Stomach (tissue), 9 donors: ENCODE data around the gene PPM1J. TPM values are rescaled to one million over a fixed set of nuclear protein-coding genes. Genes with fewer than 3 reads are reported as not detected.
A peak's percentile ranks its signal among the peaks of the same experiment; 100 is the strongest.

Source experiments
- DNase-seq, 2 donors: peaks; one replicate each; pipeline versions ENCODE4 v3.0.0 to v3.0.0-alpha.2; 2013 to 2019
- H3K27ac ChIP-seq, 5 donors: fragments of 200-600 bp in 4 of 5; sonication (generic) in 4 of 5; one replicate each; pipeline ENCODE4 v1.5.1; 2013 to 2019; ENCODE audit warnings: mild to moderate bottlenecking in 1 of 5, moderate library complexity in 1 of 5
- H3K27me3 ChIP-seq, 3 donors: fragments of 200-600 bp; sonication (generic); one replicate each; pipeline ENCODE4 v1.5.1; 2017 to 2019; ENCODE audit warnings: mixed run types in 1 of 3
- H3K36me3 ChIP-seq, 4 donors: fragments of 200-600 bp; sonication (generic); 1 replicate in 3 of 4; 2 replicates in 1 of 4; pipeline ENCODE4 v1.5.1; 2016 to 2019
- H3K4me1 ChIP-seq, 4 donors: fragments of 200-600 bp; sonication (generic); one replicate each; pipeline ENCODE4 v1.5.1; 2016 to 2019
- H3K4me3 ChIP-seq, 4 donors: fragments of 200-600 bp; sonication (generic) in 3 of 4; one replicate each; pipeline ENCODE4 v1.5.1; 2016 to 2019; ENCODE audit warnings: mild to moderate bottlenecking in 1 of 4
- H3K9me3 ChIP-seq, 4 donors: fragments of 200-600 bp; sonication (generic); one replicate each; pipeline ENCODE4 v1.5.1; 2016 to 2019
- CTCF ChIP-seq, 7 experiments: fragments of 450-650 bp in 4 of 7; fragments of 200-600 bp in 3 of 7; sonication (generic) in 3 of 7; IDR thresholded peaks; one replicate each; pipeline ENCODE4 v1.5.1; 2016 to 2019; ENCODE audit warnings: antibody characterized with exemption in 7 of 7, control low read depth in 2 of 7, mild to moderate bottlenecking in 1 of 7
- EP300 ChIP-seq: sonication (generic); formaldehyde crosslinking; IDR thresholded peaks from one replicate; pipeline ENCODE4 v1.6.1; 2017; ENCODE audit warnings: antibody characterized with exemption
- POLR2A ChIP-seq, 4 donors: fragments of 450-650 bp; IDR thresholded peaks; one replicate each; pipeline ENCODE4 v1.6.1; 2016; ENCODE audit warnings: antibody characterized with exemption in 4 of 4, control low read depth in 2 of 4, mild to moderate bottlenecking in 1 of 4, moderate library complexity in 1 of 4
- POLR2AphosphoS5 ChIP-seq, 3 donors: sonication (generic); formaldehyde crosslinking; IDR thresholded peaks; one replicate each; pipeline ENCODE4 v1.6.1; 2016; ENCODE audit warnings: antibody characterized with exemption in 3 of 3
- WGBS, 5 donors: extraction: QIAGEN DNeasy Blood & Tissue Kit in 3 of 5; methylation state at CpG; one replicate each; pipeline versions ENCODE4 v1.1.5 to v1.1.7; 2013 to 2018; 5-methylcytosine and 5-hydroxymethylcytosine counted together
- intact Hi-C: fragments of 100-400 bp; cut with DNase I; formaldehyde crosslinking; loops from one replicate; pipeline ENCODE4 v1.15.1; 2023; ENCODE audit warnings: low total_unique reads
- polyA plus RNA-seq, 3 donors: library from polyadenylated mRNA; stranded (reverse); fragments of 200-250 nt; gene quantifications; one replicate each; pipeline ENCODE4 v1.2.3, GENCODE V29; 2013
- total RNA-seq, 5 donors: library from RNA; depleted of rRNA; stranded (reverse); fragments of >200 nt; gene quantifications; one replicate each; pipeline versions ENCODE4 v1.1.0 to v1.2.3, GENCODE V29; 2014 to 2016
- donor health status: healthy with polysubstance abuse.
- donor health status: Bipolar disorder and iron deficiency.
- donor health status: healthy.

PPM1J gene
- total and polyA plus RNA-seq, 8 donors: 0.50 to 4.0 (median 1.1) TPM; not detected in 4

- Histone ChIP-seq H3K36me3 (peaks cover 8 to 23% (median 16%) of the 10 kb centered on the region in 4 donors), H3K4me1 (peaks cover 43 to 52% (median 51%) of the 10 kb centered on the region in 4 donors), H3K27me3 (no peaks in the 10 kb centered on the region), H3K27ac (peak within 1 kb of the TSS; percentile 91 to 98 (median 96)), H3K4me3 (peak within 1 kb of the TSS; percentile 72 to 95 (median 87)), H3K9me3 (no peaks in the 10 kb centered on the region)
- intact Hi-C loops: loop anchor here (10.0 kb wide), 1 partner anchor 322 kb away; no protein-coding TSS in a partner anchor
- no peak for TF ChIP-seq CTCF (IDR thresholded peaks at IDR 0.05)
- no peak for TF ChIP-seq POLR2A (IDR thresholded peaks at IDR 0.05)
- no peak for TF ChIP-seq EP300
- TF ChIP-seq POLR2AphosphoS5 (IDR thresholded peaks at IDR 0.05): peak; percentile 50 to 79 (median 76)
- DNase-seq: peak; percentile 75 to 91
- 0 to 3% (median 2%) methylated on average over 27 to 59 of the region's 61 CpGs for WGBS, 5 donors
Measured at GRCh38 chr1:112706505-112707220, 8.5 kb downstream of the PPM1J start, which contains the start of gene RHOC. Gene RHOC, minus strand, starts transcription at chr1:112707127. Its CDS starts 3,328 bp downstream, at chr1:112703799.

- DNase-seq: peak; percentile 75 to 97
- 2 to 6% (median 5%) methylated on average over 13 of the region's 13 CpGs for WGBS, 5 donors
- no peak for TF ChIP-seq EP300
- TF ChIP-seq CTCF (IDR thresholded peaks at IDR 0.05): no peak
- TF ChIP-seq POLR2A (IDR thresholded peaks at IDR 0.05): peak in 1 of 4 donors; percentile 10
- TF ChIP-seq POLR2AphosphoS5 (IDR thresholded peaks at IDR 0.05): peak; percentile 63 to 84 (median 65)
- Histone ChIP-seq H3K4me1 (peaks cover 59 to 68% (median 67%) of the 10 kb centered on the region in 4 donors), H3K27ac (peak overlapping the region; percentile 69 to 98 (median 96)), H3K27me3 (no peaks in the 10 kb centered on the region), H3K9me3 (no peaks in the 10 kb centered on the region), H3K4me3 (peak overlapping the region; percentile 72 to 95 (median 87)), H3K36me3 (peaks cover 8 to 33% (median 21%) of the 10 kb centered on the region in 4 donors)
- intact Hi-C loops: loop anchor here (10.0 kb wide), 1 partner anchor 320 kb away; no protein-coding TSS in a partner anchor
Measured at GRCh38 chr1:112704934-112705627, 10.1 kb downstream of the PPM1J start.

GRCh38 chr1:112704391-112704933, 10.7 kb downstream of the PPM1J start:
- peaks cover 8 to 37% (median 28%) of the 10 kb centered on the region in 4 donors for H3K36me3 ChIP-seq
- WGBS, 5 donors: 30 to 42% (median 36%) methylated on average over 7 of the region's 7 CpGs
- no peaks in the 10 kb centered on the region for H3K9me3 ChIP-seq
- intact Hi-C loops: loop anchor here (10.0 kb wide), 1 partner anchor 320 kb away; no protein-coding TSS in a partner anchor
- H3K27me3 ChIP-seq: no peaks in the 10 kb centered on the region
- no peak for DNase-seq
- no peak for TF ChIP-seq POLR2AphosphoS5 (IDR thresholded peaks at IDR 0.05)
- no peak for TF ChIP-seq EP300
- TF ChIP-seq POLR2A (IDR thresholded peaks at IDR 0.05): no peak
- TF ChIP-seq CTCF (IDR thresholded peaks at IDR 0.05): no peak
- H3K4me3 ChIP-seq: peak overlapping the region; percentile 72 to 95 (median 87)
- peaks cover 65 to 74% (median 73%) of the 10 kb centered on the region in 4 donors for H3K4me1 ChIP-seq
- H3K27ac ChIP-seq: peak overlapping the region; percentile 69 to 98 (median 96)

DNA sequence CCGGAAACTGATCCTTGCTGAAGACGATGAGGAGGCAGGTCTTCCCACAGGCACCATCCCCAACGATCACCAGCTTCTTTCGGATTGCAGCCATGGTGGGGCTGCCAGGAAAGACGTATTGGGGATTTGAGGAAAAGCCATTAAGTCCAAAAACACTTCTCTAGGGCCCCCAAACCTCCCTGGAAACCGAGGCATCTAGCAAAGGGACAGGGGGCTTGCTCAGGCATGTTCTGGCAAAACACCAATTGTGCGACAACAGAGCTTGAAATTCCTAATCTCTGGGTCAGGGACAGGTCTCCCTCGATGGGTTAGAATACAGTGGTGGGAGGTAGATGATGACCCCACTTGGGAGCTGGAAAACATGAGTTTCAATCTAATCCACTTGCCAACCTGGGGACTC, 11.4 kb downstream of the PPM1J start:
- H3K9me3 ChIP-seq: no peaks in the 10 kb centered on the region
- peaks cover 8 to 45% (median 33%) of the 10 kb centered on the region in 4 donors for H3K36me3 ChIP-seq
- TF ChIP-seq CTCF (IDR thresholded peaks at IDR 0.05) (no peak), POLR2A (IDR thresholded peaks at IDR 0.05) (no peak), EP300 (no peak), POLR2AphosphoS5 (IDR thresholded peaks at IDR 0.05) (no peak)
- no peak overlapping the region for H3K4me3 ChIP-seq
- H3K27ac ChIP-seq: peak overlapping the region in 4 of 5 donors; percentile 95 to 98 (median 96)
- intact Hi-C loops: loop anchor here (10.0 kb wide), 1 partner anchor 319 kb away; no protein-coding TSS in a partner anchor
- no peak for DNase-seq
- peaks cover 72 to 82% (median 81%) of the 10 kb centered on the region in 4 donors for H3K4me1 ChIP-seq
- WGBS, 5 donors: 68 to 86% (median 79%) methylated on average over 8 of the region's 8 CpGs
- H3K27me3 ChIP-seq: no peaks in the 10 kb centered on the region
